Kidney (tissue), 14 donors: ENCODE results near the gene ZNF565. TPM values are rescaled to one million over a fixed set of nuclear protein-coding genes. Genes with fewer than 3 reads are reported as not detected.
A peak's percentile ranks its signal among the peaks of the same experiment; 100 is the strongest.
"Not testable (repeated sequence)": the region's sequence is repeated elsewhere in the genome, so short reads cannot be mapped to it uniquely, and the experiment has no call there.

ENCODE experiments used
- DNase-seq, 5 donors: peaks; one replicate each; pipeline ENCODE4 v3.0.0-alpha.2; 2013 to 2020
- FAIRE-seq: peaks from 2 replicates; lab custom pipeline; 2012; peaks lifted over from hg19 to GRCh38; lab: Jason Lieb, UNC
- H3K27ac ChIP-seq, 2 donors: one replicate each; pipeline ENCODE4 v1.7.0; 2013; ENCODE audit warnings: low read depth in 2 of 2, low read length in 2 of 2, inconsistent platforms in 1 of 2
- H3K27me3 ChIP-seq: one replicate; pipeline ENCODE4 v1.7.1; 2013; ENCODE audit warnings: low read length, inconsistent platforms; ENCODE audit not compliant: control insufficient read depth, insufficient read depth
- H3K36me3 ChIP-seq, 3 donors: one replicate each; pipeline versions ENCODE4 v1.7.0 to v1.7.1; 2013; ENCODE audit warnings: low read length in 3 of 3, control low read depth in 1 of 3, inconsistent platforms in 1 of 3; ENCODE audit not compliant: insufficient read depth in 3 of 3, control insufficient read depth in 2 of 3
- H3K4me1 ChIP-seq, 3 donors: one replicate each; pipeline versions ENCODE4 v1.7.0 to v1.7.1; 2013; ENCODE audit warnings: low read length in 3 of 3, inconsistent platforms in 1 of 3, low read depth in 1 of 3; ENCODE audit not compliant: control insufficient read depth in 2 of 3, insufficient read depth in 2 of 3
- H3K4me3 ChIP-seq, 3 donors: one replicate each; pipeline versions ENCODE4 v1.7.0 to v1.8.1; 2013; ENCODE audit warnings: low read length in 3 of 3, control low read depth in 1 of 3, inconsistent platforms in 1 of 3
- H3K9ac ChIP-seq, 3 donors: one replicate each; pipeline versions ENCODE4 v1.7.0 to v1.7.1; 2013; ENCODE audit warnings: low read length in 3 of 3, control low read depth in 1 of 3, inconsistent platforms in 1 of 3
- H3K9me3 ChIP-seq, 3 donors: one replicate each; pipeline versions ENCODE4 v1.7.0 to v1.7.1; 2013; ENCODE audit warnings: low read length in 3 of 3, control low read depth in 1 of 3, inconsistent platforms in 1 of 3; ENCODE audit not compliant: control insufficient read depth in 2 of 3, insufficient read depth in 1 of 3
- CTCF ChIP-seq: IDR thresholded peaks from 3 replicates; pipeline ENCODE4 v1.5.1; 2012; ENCODE audit warnings: mild to moderate bottlenecking, moderate library complexity, borderline replicate concordance; ENCODE audit not compliant: insufficient read depth; ENCODE audit errors: extremely low read depth
- intact Hi-C: fragments of 100-400 bp; cut with DNase I; formaldehyde crosslinking; loops from one replicate; pipeline ENCODE4 v1.11.1; 2022
- polyA plus RNA-seq: library from polyadenylated mRNA; stranded (reverse); fragments of 350-450 nt; fragmentation: Illumina TruSeq; extraction: RNeasy Lipid Tissue Mini Kit (QIAGEN cat#74804); gene quantifications from one replicate; pipeline ENCODE4 v1.2.3, GENCODE V29; 2014; ENCODE audit warnings: low read depth, low replicate concordance; ENCODE audit not compliant: insufficient read depth
- total RNA-seq: library from RNA; stranded (reverse); fragmentation: NEBNext Ultra II Directional; extraction: Animal tissue kit (Norgen Biotek cat#: 25700); gene quantifications from one replicate; pipeline ENCODE4 v1.2.1, GENCODE V29; 2021
- donor health status: control.
- donor health status: control.
- donor health status: control.
- donor health status: control.
- donor health status: control.
- donor health status: DM: yes; HTN: yes; CAD: no.
- donor health status: Normal renal cell carcinoma (clear cell type).

ZNF565 gene
- total and polyA plus RNA-seq, 2 donors from 2014 or later: 1.5 to 4.6 TPM

GRCh38 chr19:36183245-36183628 lies 31.2 kb downstream of the ZNF565 start:
- H3K4me1 ChIP-seq: no peaks in the 10 kb centered on the region
- TF ChIP-seq CTCF: no peak
- H3K9ac ChIP-seq: no peak overlapping the region
- no peak overlapping the region for H3K4me3 ChIP-seq
- DNase-seq: peak in 1 of 5 donors; percentile 14
- peaks cover 0 to 11% (median 6%) of the 10 kb centered on the region in 3 donors for H3K36me3 ChIP-seq
- H3K27me3 ChIP-seq: no peaks in the 10 kb centered on the region
- H3K9me3 ChIP-seq: no peaks in the 10 kb centered on the region
- no peak overlapping the region for H3K27ac ChIP-seq
- FAIRE-seq: no peak
- intact Hi-C loops: no loop called here

- no peak overlapping the region for H3K27ac ChIP-seq
- H3K9ac ChIP-seq: no peak overlapping the region
- no peaks in the 10 kb centered on the region for H3K27me3 ChIP-seq
- no peak for FAIRE-seq
- peaks cover 0 to 11% (median 6%) of the 10 kb centered on the region in 3 donors for H3K36me3 ChIP-seq
- intact Hi-C loops: no loop called here
- H3K4me3 ChIP-seq: no peak overlapping the region
- no peak for TF ChIP-seq CTCF
- no peaks in the 10 kb centered on the region for H3K9me3 ChIP-seq
- no peak for DNase-seq
- H3K4me1 ChIP-seq: no peaks in the 10 kb centered on the region
Observed at GRCh38 chr19:36182612-36183244, 31.7 kb downstream of the ZNF565 start.

GRCh38 chr19:36179077-36179476 lies 35.4 kb downstream of the ZNF565 start:
- FAIRE-seq, H3K9ac ChIP-seq, H3K4me3 ChIP-seq, DNase-seq, intact Hi-C loops, H3K27me3 ChIP-seq, H3K4me1 ChIP-seq, H3K9me3 ChIP-seq, H3K27ac ChIP-seq: not testable (repeated sequence)
- peaks cover 0 to 11% (median 6%) of the 10 kb centered on the region in 3 donors for H3K36me3 ChIP-seq

GRCh38 chr19:36173846-36174245 lies 40.6 kb downstream of the ZNF565 start:
- not testable (repeated sequence) for H3K9me3 ChIP-seq, H3K4me1 ChIP-seq, H3K36me3 ChIP-seq, H3K27ac ChIP-seq, FAIRE-seq, DNase-seq, H3K27me3 ChIP-seq, H3K4me3 ChIP-seq, H3K9ac ChIP-seq
- intact Hi-C loops: loop anchor here (5.0 kb wide), 1 partner anchor 52 kb away; no protein-coding TSS in a partner anchor
